Parathyroid adenoma (tissue), 2 donors: ENCODE results near the gene SH2D1B.

Experiments
- H2AFZ ChIP-seq: fragments of 300-600 bp; sonication (generic); one replicate; pipeline ENCODE4 v1.7.0; 2017; ENCODE audit warnings: antibody characterized with exemption, mild to moderate bottlenecking
- H3K27ac ChIP-seq: fragments of 300-600 bp; sonication (generic); one replicate; pipeline ENCODE4 v1.7.0; 2017
- H3K27me3 ChIP-seq: fragments of 300-600 bp; sonication (generic); one replicate; pipeline ENCODE4 v1.7.0; 2017; ENCODE audit warnings: low read length; ENCODE audit not compliant: control insufficient read depth, insufficient read depth
- H3K36me3 ChIP-seq: fragments of 300-600 bp; sonication (generic); one replicate; pipeline ENCODE4 v1.7.0; 2017; ENCODE audit warnings: low read length; ENCODE audit not compliant: control insufficient read depth, insufficient read depth
- H3K4me1 ChIP-seq: fragments of 300-600 bp; sonication (generic); one replicate; pipeline ENCODE4 v1.7.0; 2017; ENCODE audit warnings: control low read depth
- H3K4me2 ChIP-seq: fragments of 300-600 bp; sonication (generic); one replicate; pipeline ENCODE4 v1.7.0; 2017; ENCODE audit warnings: low read length
- H3K4me3 ChIP-seq: fragments of 300-600 bp; sonication (generic); one replicate; pipeline ENCODE4 v1.7.0; 2017; ENCODE audit warnings: low read depth, low read length
- H3K79me2 ChIP-seq: fragments of 300-600 bp; sonication (generic); one replicate; pipeline ENCODE4 v1.7.0; 2017; ENCODE audit warnings: control low read depth
- H3K9ac ChIP-seq: fragments of 300-600 bp; sonication (generic); one replicate; pipeline ENCODE4 v1.7.0; 2017; ENCODE audit warnings: mild to moderate bottlenecking
- H3K9me3 ChIP-seq: fragments of 300-600 bp; sonication (generic); one replicate; pipeline ENCODE4 v1.7.0; 2017; ENCODE audit warnings: low read length; ENCODE audit not compliant: control insufficient read depth
- TF ChIP-seq, protein P1 (sequence below): fragments of 300-600 bp; sonication (generic); IDR thresholded peaks from one replicate; pipeline ENCODE4 v1.7.0; 2017; ENCODE audit warnings: antibody characterized with exemption, mild to moderate bottlenecking
- donor health status: primary hyperparathyroidism.

SH2D1B gene

GRCh38 chr1:162347281-162347680 lies 64.7 kb downstream of the SH2D1B start:
- no peaks in the 10 kb centered on the region for H3K4me1 ChIP-seq
- H3K27me3 ChIP-seq, result no peaks in the 10 kb centered on the region
- TF ChIP-seq, protein P1, sequence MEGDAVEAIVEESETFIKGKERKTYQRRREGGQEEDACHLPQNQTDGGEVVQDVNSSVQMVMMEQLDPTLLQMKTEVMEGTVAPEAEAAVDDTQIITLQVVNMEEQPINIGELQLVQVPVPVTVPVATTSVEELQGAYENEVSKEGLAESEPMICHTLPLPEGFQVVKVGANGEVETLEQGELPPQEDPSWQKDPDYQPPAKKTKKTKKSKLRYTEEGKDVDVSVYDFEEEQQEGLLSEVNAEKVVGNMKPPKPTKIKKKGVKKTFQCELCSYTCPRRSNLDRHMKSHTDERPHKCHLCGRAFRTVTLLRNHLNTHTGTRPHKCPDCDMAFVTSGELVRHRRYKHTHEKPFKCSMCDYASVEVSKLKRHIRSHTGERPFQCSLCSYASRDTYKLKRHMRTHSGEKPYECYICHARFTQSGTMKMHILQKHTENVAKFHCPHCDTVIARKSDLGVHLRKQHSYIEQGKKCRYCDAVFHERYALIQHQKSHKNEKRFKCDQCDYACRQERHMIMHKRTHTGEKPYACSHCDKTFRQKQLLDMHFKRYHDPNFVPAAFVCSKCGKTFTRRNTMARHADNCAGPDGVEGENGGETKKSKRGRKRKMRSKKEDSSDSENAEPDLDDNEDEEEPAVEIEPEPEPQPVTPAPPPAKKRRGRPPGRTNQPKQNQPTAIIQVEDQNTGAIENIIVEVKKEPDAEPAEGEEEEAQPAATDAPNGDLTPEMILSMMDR, result no peak

More at GRCh38 chr1:162347281-162347680, 64.7 kb downstream of the SH2D1B start:
- no peak overlapping the region for H3K27ac ChIP-seq
- no peak overlapping the region for H3K4me2 ChIP-seq
- H3K36me3 ChIP-seq, result no peaks in the 10 kb centered on the region
- H3K4me3 ChIP-seq, result no peak overlapping the region
- no peaks in the 10 kb centered on the region for H3K79me2 ChIP-seq
- H3K9ac ChIP-seq, result no peak overlapping the region
- no peak overlapping the region for H2AFZ ChIP-seq
- H3K9me3 ChIP-seq, result no peaks in the 10 kb centered on the region
